OCI-LY7 (cell line): ENCODE results near the gene CCDC178. TPM values are rescaled to one million over a fixed set of nuclear protein-coding genes. Genes with fewer than 3 reads are reported as not detected.

Experiments used
- BruUV-seq: library from RNA; stranded (reverse); fragments of 400-500 nt; replicated peaks from 2 replicates; lab custom pipeline; 2021; lab: Mats Ljungman, UMichigan
- CTCF ChIA-PET: fragments of 300-600 bp; sonication (Branson Sonifier 250); formaldehyde crosslinking; loops from one replicate; lab custom pipeline; 2022; ENCODE audit warnings: antibody characterized with exemption; ENCODE audit not compliant: unreplicated experiment; lab: Charles Lee
- POLR2A ChIA-PET: fragments of 300-600 bp; sonication (Branson Sonifier 250); formaldehyde crosslinking; loops from one replicate; lab custom pipeline; 2022; ENCODE audit warnings: antibody characterized with exemption; lab: Charles Lee
- DNase-seq: peaks from one replicate; pipeline ENCODE4 v3.0.0-alpha.2; 2015; ENCODE audit warnings: low spot score
- H2AFZ ChIP-seq: fragments of 200-600 bp; sonication (generic), shearing (Covaris generic); 2 replicates; pipeline ENCODE4 v1.6.1; 2014; ENCODE audit warnings: mild to moderate bottlenecking, antibody characterized with exemption, low read length, moderate library complexity
- H3K27ac ChIP-seq: fragments of 200-600 bp; sonication (generic); 2 replicates; pipeline ENCODE4 v1.5.1; 2014; ENCODE audit warnings: mixed run types, low read depth, mild to moderate bottlenecking, moderate library complexity, low read length, inconsistent platforms; ENCODE audit not compliant: poor library complexity, severe bottlenecking
- H3K36me3 ChIP-seq: fragments of 200-600 bp; sonication (generic); 2 replicates; pipeline ENCODE4 v1.6.1; 2014; ENCODE audit warnings: mild to moderate bottlenecking, antibody characterized with exemption, low read length, moderate library complexity, mixed read lengths; ENCODE audit not compliant: insufficient read depth
- H3K4me1 ChIP-seq: fragments of 200-600 bp; sonication (generic); 2 replicates; pipeline ENCODE4 v1.5.1; 2014; ENCODE audit warnings: mild to moderate bottlenecking, low read length; ENCODE audit not compliant: insufficient read depth, poor library complexity, severe bottlenecking
- H3K4me2 ChIP-seq: fragments of 200-600 bp; sonication (generic); 2 replicates; pipeline ENCODE4 v1.6.1; 2014; ENCODE audit warnings: mild to moderate bottlenecking, low read length
- H3K4me3 ChIP-seq: fragments of 200-600 bp; sonication (generic); 2 replicates; pipeline ENCODE4 v1.5.1; 2014; ENCODE audit warnings: mild to moderate bottlenecking, low read depth, low read length; ENCODE audit not compliant: poor library complexity, severe bottlenecking
- H3K79me2 ChIP-seq: fragments of 200-600 bp; sonication (generic); 2 replicates; pipeline ENCODE4 v1.6.1; 2016; ENCODE audit warnings: low read depth, mild to moderate bottlenecking, low read length, moderate library complexity, mixed read lengths; ENCODE audit not compliant: insufficient read depth
- H3K9me2 ChIP-seq: fragments of 200-600 bp; sonication (generic); 2 replicates; pipeline ENCODE4 v1.6.1; 2016; ENCODE audit warnings: mild to moderate bottlenecking, low read length, mixed read lengths; ENCODE audit not compliant: insufficient read depth
- H3K9me3 ChIP-seq: fragments of 200-600 bp; sonication (generic); 2 replicates; pipeline ENCODE4 v1.6.1; 2014; ENCODE audit warnings: mild to moderate bottlenecking, mixed run types, low read length, mixed read lengths
- H4K20me1 ChIP-seq: fragments of 200-600 bp; sonication (generic); 2 replicates; pipeline ENCODE4 v1.6.1; 2014; ENCODE audit warnings: mild to moderate bottlenecking, antibody characterized with exemption, low read length, moderate library complexity, mixed read lengths; ENCODE audit not compliant: insufficient read depth
- CTCF ChIP-seq: fragments of 200-600 bp; sonication (generic); conservative IDR thresholded peaks from 2 replicates; pipeline ENCODE4 v1.5.1; 2014; ENCODE audit warnings: mild to moderate bottlenecking, antibody characterized with exemption, low read length, moderate library complexity, mixed read lengths
- EZH2phosphoT487 ChIP-seq: fragments of 200-600 bp; sonication (generic); IDR thresholded peaks from 2 replicates; pipeline ENCODE4 v1.6.1; 2018; ENCODE audit warnings: low read depth, borderline replicate concordance, mild to moderate bottlenecking, mixed run types, antibody characterized with exemption, low read length, moderate library complexity, mixed read lengths
- intact Hi-C: fragments of 100-400 bp; cut with micrococcal nuclease; formaldehyde crosslinking; loops from one replicate; pipeline ENCODE4 v1.10.0; 2022; ENCODE audit not compliant: unreplicated experiment
- total RNA-seq, 2 experiments: library from RNA; depleted of rRNA in 1 of 2; stranded (reverse); fragments of >200 nt in 1 of 2; shearing (Covaris generic) in 1 of 2; gene quantifications; 2 replicates each; pipeline ENCODE4 v1.2.3, GENCODE V29; 2014 to 2022

CCDC178 gene
- total RNA-seq, 2 experiments from 2014 or later = not detected

- H3K27ac ChIP-seq = no peak overlapping the region
- CTCF ChIA-PET = no interaction called here
- no peaks in the 10 kb centered on the region for H3K79me2 ChIP-seq
- no peak for DNase-seq
- TF ChIP-seq CTCF = no peak
- no peak for TF ChIP-seq EZH2phosphoT487
- no peaks in the 10 kb centered on the region for H3K36me3 ChIP-seq
- no peaks in the 10 kb centered on the region for H3K9me2 ChIP-seq
- H3K9me3 ChIP-seq = no peaks in the 10 kb centered on the region
- no TSS peak for BruUV-seq
- no peak overlapping the region for H3K4me3 ChIP-seq
- H3K4me1 ChIP-seq = no peaks in the 10 kb centered on the region
- H3K4me2 ChIP-seq = no peak overlapping the region
- POLR2A ChIA-PET = no interaction called here
- H4K20me1 ChIP-seq = no peaks in the 10 kb centered on the region
- H2AFZ ChIP-seq = no peak overlapping the region
- intact Hi-C loops = no loop called here
Observed at GRCh38 chr18:33146014-33146413, 294.5 kb downstream of the CCDC178 start.

GRCh38 chr18:33135951-33136660 lies 304.4 kb downstream of the CCDC178 start:
- TF ChIP-seq EZH2phosphoT487 (no peak), CTCF (no peak)
- CTCF ChIA-PET = no interaction called here

GRCh38 chr18:33132657-33133056 lies 307.9 kb downstream of the CCDC178 start:
- DNase-seq = no peak
- CTCF ChIA-PET = no interaction called here
- no peaks in the 10 kb centered on the region for H3K9me2 ChIP-seq
- POLR2A ChIA-PET = no interaction called here
- TF ChIP-seq EZH2phosphoT487 (no peak), CTCF (no peak)
- H3K4me3 ChIP-seq = no peak overlapping the region
- BruUV-seq = no TSS peak
- no peak overlapping the region for H3K4me2 ChIP-seq
- no peak overlapping the region for H3K27ac ChIP-seq
- intact Hi-C loops = no loop called here
- H4K20me1 ChIP-seq = no peaks in the 10 kb centered on the region
- no peak overlapping the region for H2AFZ ChIP-seq
- no peaks in the 10 kb centered on the region for H3K4me1 ChIP-seq
- no peaks in the 10 kb centered on the region for H3K36me3 ChIP-seq
- no peaks in the 10 kb centered on the region for H3K9me3 ChIP-seq
- no peaks in the 10 kb centered on the region for H3K79me2 ChIP-seq

More at GRCh38 chr18:33135951-33136660, 304.4 kb downstream of the CCDC178 start:
- POLR2A ChIA-PET = no interaction called here
- intact Hi-C loops = no loop called here
- no peak overlapping the region for H2AFZ ChIP-seq
- no peaks in the 10 kb centered on the region for H3K36me3 ChIP-seq
- no peaks in the 10 kb centered on the region for H3K79me2 ChIP-seq
- no peaks in the 10 kb centered on the region for H3K9me2 ChIP-seq
- H3K4me3 ChIP-seq = no peak overlapping the region
- no peak overlapping the region for H3K27ac ChIP-seq
- no peaks in the 10 kb centered on the region for H4K20me1 ChIP-seq
- no peak overlapping the region for H3K4me2 ChIP-seq
- H3K4me1 ChIP-seq = no peaks in the 10 kb centered on the region
- H3K9me3 ChIP-seq = no peaks in the 10 kb centered on the region
- BruUV-seq = no TSS peak
- DNase-seq = no peak
